ENCODE data around the gene UMPS. TPM values are rescaled to one million over a fixed set of nuclear protein-coding genes. Genes with fewer than 3 reads are reported as not detected.
"Not testable (repeated sequence)": the region's sequence is repeated elsewhere in the genome, so short reads cannot be mapped to it uniquely, and the experiment has no call there.

The UMPS gene
- polyA plus RNA-seq, 1 of the 3 experiments (the other 2 are of a cell fraction) = 25.1 TPM

GRCh38 chr3:124748560-124749198 lies 18.4 kb downstream of the UMPS start:
- ChIA-PET POLR2A (no interaction called here), CTCF (interaction anchor here (1.1 to 3.6 kb wide), 2 partner anchors 9 to 12 kb away, joined by 3 to 17 read pairs; no protein-coding TSS in a partner anchor)
- H3K4me1 ChIP-seq (ENCODE audit: control insufficient read depth in 1 of 2, insufficient read depth in 2 of 2, low read depth in 1 of 2, low read length in 1 of 2) = no peaks in the 10 kb centered on the region
- no peak overlapping the region for H3K4me2 ChIP-seq
- no peaks in the 10 kb centered on the region for H3K27me3 ChIP-seq (ENCODE audit: insufficient read depth)
- H3K9me2 ChIP-seq = no peaks in the 10 kb centered on the region
- H3K36me3 ChIP-seq (replicated peaks in 1 of 2; ENCODE audit: control insufficient read depth in 1 of 2, insufficient read depth in 2 of 2, low read length in 1 of 2) = peaks cover 9 to 27% of the 10 kb centered on the region in 2 experiments
- H3F3A ChIP-seq (replicated peaks; ENCODE audit: insufficient read depth) = peaks cover 6% of the 10 kb centered on the region
- H3K4me3 ChIP-seq (ENCODE audit: low read depth in 2 of 2, low read length in 1 of 2) = no peak overlapping the region
- no peaks in the 10 kb centered on the region for H4K20me1 ChIP-seq (ENCODE audit: insufficient read depth)
- H3K79me2 ChIP-seq (ENCODE audit: insufficient read depth) = no peaks in the 10 kb centered on the region
- H2AFZ ChIP-seq (ENCODE audit: low read depth) = no peak overlapping the region
- DNase-seq = no peak
- TF ChIP-seq POLR2AphosphoS5 (IDR thresholded peaks at IDR 0.05; ENCODE audit: low read depth, low read length) = no peak
- no peak for TF ChIP-seq RAD21 (IDR thresholded peaks at IDR 0.05; ENCODE audit: low read length)
- no peak for TF ChIP-seq SMC3 (IDR thresholded peaks at IDR 0.05; ENCODE audit: low read depth, low read length)
- TF ChIP-seq USF1 (IDR thresholded peaks at IDR 0.05; ENCODE audit: borderline replicate concordance, low read depth) = no peak
- TF ChIP-seq NFIC (IDR thresholded peaks at IDR 0.05; ENCODE audit: borderline replicate concordance) = no peak
- TF ChIP-seq ZBTB33 (IDR thresholded peaks at IDR 0.05; ENCODE audit: borderline replicate concordance, low read depth) = no peak
- no peak for TF ChIP-seq USF2 (IDR thresholded peaks at IDR 0.05; ENCODE audit: borderline replicate concordance, low read depth, low read length)
- no peak for TF ChIP-seq FOXM1 (IDR thresholded peaks at IDR 0.05; ENCODE audit: low read depth)
- TF ChIP-seq GATA2 (CRISPR knock-in tag; IDR thresholded peaks at IDR 0.05) = no peak
- TF ChIP-seq RCOR1 (IDR thresholded peaks at IDR 0.05; ENCODE audit: low read length) = no peak
- no peak for TF ChIP-seq FOXJ3 (CRISPR knock-in tag; IDR thresholded peaks at IDR 0.05)
- no peak for TF ChIP-seq TEAD4 (IDR thresholded peaks at IDR 0.05; ENCODE audit: borderline replicate concordance, insufficient read depth)
- no peak for TF ChIP-seq ELF1 (IDR thresholded peaks at IDR 0.05)
- no peak for TF ChIP-seq TCF12 (IDR thresholded peaks at IDR 0.05)
- no peak for TF ChIP-seq CHD2 (IDR thresholded peaks at IDR 0.05; ENCODE audit: low read length, partially characterized antibody)
- no peak for TF ChIP-seq NRF1 (IDR thresholded peaks at IDR 0.05; ENCODE audit: low read depth, low read length)
- TF ChIP-seq YY1 (IDR thresholded peaks at IDR 0.05; ENCODE audit: low read depth) = no peak
- TF ChIP-seq CTCF (IDR thresholded peaks at IDR 0.05) = no peak
- H3K9ac ChIP-seq = no peak overlapping the region
- H3K27ac ChIP-seq (ENCODE audit: low read depth in 2 of 2, low read length in 1 of 2) = no peak overlapping the region
- 93% methylated on average over 8 of the region's 8 CpGs for WGBS (ENCODE audit: low lambda C conversion rate)
- no peaks in the 10 kb centered on the region for H3K9me3 ChIP-seq

GRCh38 chr3:124749877-124750276 lies 19.6 kb downstream of the UMPS start:
- H3K4me1 ChIP-seq (ENCODE audit: control insufficient read depth in 1 of 2, insufficient read depth in 2 of 2, low read depth in 1 of 2, low read length in 1 of 2); CTCF ChIA-PET; H3K27ac ChIP-seq (ENCODE audit: low read depth in 2 of 2, low read length in 1 of 2); H3F3A ChIP-seq (replicated peaks; ENCODE audit: insufficient read depth); H3K4me2 ChIP-seq; H2AFZ ChIP-seq (ENCODE audit: low read depth); H3K9me3 ChIP-seq; H3K9me2 ChIP-seq; POLR2A ChIA-PET; H3K27me3 ChIP-seq (ENCODE audit: insufficient read depth); H3K79me2 ChIP-seq (ENCODE audit: insufficient read depth); H3K4me3 ChIP-seq (ENCODE audit: low read depth in 2 of 2, low read length in 1 of 2); DNase-seq; H3K9ac ChIP-seq; H4K20me1 ChIP-seq (ENCODE audit: insufficient read depth): not testable (repeated sequence)
- H3K36me3 ChIP-seq (replicated peaks in 1 of 2; ENCODE audit: control insufficient read depth in 1 of 2, insufficient read depth in 2 of 2, low read length in 1 of 2) = peaks cover 0 to 22% of the 10 kb centered on the region in 2 experiments
- WGBS (ENCODE audit: low lambda C conversion rate) = 85% methylated on average over 9 of the region's 27 CpGs
